ENCODE results near the gene UGT1A1. TPM values are rescaled to one million over a fixed set of nuclear protein-coding genes. Genes with fewer than 3 reads are reported as not detected.

Gene UGT1A1
- total RNA-seq, 1 donor from 2014 or later, result 0.32 TPM

GRCh38 chr2:233794128-233794658 lies 34.1 kb downstream of the UGT1A1 start:
- DNase-seq (ENCODE audit: low spot score), result peak; percentile 82

GRCh38 chr2:233795735-233796171 lies 35.7 kb downstream of the UGT1A1 start:
- peak; percentile 84 for DNase-seq (ENCODE audit: low spot score)

GRCh38 chr2:233796254-233796653 lies 36.2 kb downstream of the UGT1A1 start:
- peak; percentile 22 for DNase-seq (ENCODE audit: low spot score)

- DNase-seq (ENCODE audit: low spot score), result peak; percentile 79
Observed at GRCh38 chr2:233798335-233799086, 38.4 kb downstream of the UGT1A1 start.

GRCh38 chr2:233799087-233799665 lies 39.1 kb downstream of the UGT1A1 start:
- peak; percentile 37 for DNase-seq (ENCODE audit: low spot score)

GRCh38 chr2:233799716-233800115 lies 39.6 kb downstream of the UGT1A1 start:
- DNase-seq (ENCODE audit: low spot score), result peak; percentile 28

- peak; percentile 53 for DNase-seq (ENCODE audit: low spot score)
Observed at GRCh38 chr2:233800208-233800607, 40.1 kb downstream of the UGT1A1 start.

- DNase-seq (ENCODE audit: low spot score), result peak; percentile 76
Observed at GRCh38 chr2:233801357-233802131, 41.5 kb downstream of the UGT1A1 start.

GRCh38 chr2:233802132-233802815 lies 42.2 kb downstream of the UGT1A1 start:
- peak; percentile 53 for DNase-seq (ENCODE audit: low spot score)

- DNase-seq (ENCODE audit: low spot score), result peak; percentile 55
Observed at GRCh38 chr2:233803292-233803911, 43.3 kb downstream of the UGT1A1 start.

GRCh38 chr2:233803994-233804393 lies 43.9 kb downstream of the UGT1A1 start:
- peak; percentile 55 for DNase-seq (ENCODE audit: low spot score)

GRCh38 chr2:233807215-233807865 lies 47.3 kb downstream of the UGT1A1 start:
- DNase-seq (ENCODE audit: low spot score), result peak; percentile 73

- DNase-seq (ENCODE audit: low spot score), result peak; percentile 62
Observed at GRCh38 chr2:233807966-233808935, 48.2 kb downstream of the UGT1A1 start.

- no peak for DNase-seq (ENCODE audit: low spot score)
Observed at GRCh38 chr2:233810385-233810784, 50.3 kb downstream of the UGT1A1 start.

- DNase-seq (ENCODE audit: low spot score), result no peak
Observed at GRCh38 chr2:233811087-233811486, 51.0 kb downstream of the UGT1A1 start.

- peak; percentile 77 for DNase-seq (ENCODE audit: low spot score)
Observed at GRCh38 chr2:233811732-233812131, 51.7 kb downstream of the UGT1A1 start.

GRCh38 chr2:233813236-233814055 lies 53.4 kb downstream of the UGT1A1 start:
- DNase-seq (ENCODE audit: low spot score), result peak; percentile 28
